ENCODE results near the gene NEGR1. TPM values are rescaled to one million over a fixed set of nuclear protein-coding genes. Genes with fewer than 3 reads are reported as not detected.

NEGR1 gene
- polyA plus RNA-seq, 12 donors: 16.5 to 31.1 (median 23.8) TPM; not detected in 1

DNA sequence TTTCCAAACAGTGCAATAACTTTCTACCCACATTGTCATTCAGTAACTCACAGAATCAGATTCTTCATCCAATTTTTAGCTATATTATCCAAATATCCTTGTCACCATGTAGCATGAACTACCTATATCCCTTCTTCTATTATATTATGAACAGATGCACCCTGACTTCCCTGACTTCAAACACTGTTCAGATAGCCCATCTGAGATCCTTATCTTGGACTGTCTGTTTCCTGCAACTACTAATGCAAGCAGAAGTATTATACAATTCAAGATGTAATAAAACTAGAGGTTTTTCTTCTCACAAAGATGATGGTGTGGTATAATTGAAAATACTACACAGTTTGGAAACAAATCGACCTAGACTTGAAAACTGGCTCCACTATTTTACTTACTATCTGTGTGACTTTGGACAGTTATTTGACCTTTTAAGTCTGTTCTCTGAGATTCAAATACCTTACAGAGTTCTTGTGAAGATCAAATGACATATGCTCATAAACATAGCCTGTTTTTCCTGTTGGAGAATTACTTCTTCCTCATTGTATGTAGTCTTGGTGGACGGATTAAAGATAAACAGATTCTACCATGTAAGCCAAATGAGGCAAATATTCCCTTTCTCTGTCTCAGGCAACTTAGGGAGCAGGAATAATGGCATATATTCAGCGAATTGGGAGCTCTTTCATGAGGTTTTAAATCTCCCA, 793.6 kb downstream of the NEGR1 start:
- no peak for DNase-seq

DNA sequence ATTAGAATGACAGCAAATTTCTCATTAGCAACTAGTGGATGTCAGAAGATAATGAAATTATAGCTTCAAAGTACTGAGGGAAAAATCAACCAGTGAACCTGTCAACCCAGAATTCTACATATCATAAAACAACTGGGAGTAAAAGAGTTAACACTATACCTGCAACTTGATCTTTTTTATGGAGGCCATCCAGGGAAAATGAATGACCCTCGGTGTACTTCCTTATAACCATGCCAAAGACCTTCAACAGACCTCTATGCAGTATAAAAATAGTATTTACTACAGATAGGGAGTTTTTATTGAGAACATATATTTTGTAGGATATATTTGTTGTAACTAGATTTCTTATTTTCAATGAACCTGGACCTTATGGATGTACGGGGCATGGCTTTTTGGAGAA, 809.0 kb downstream of the NEGR1 start:
- no peak for DNase-seq

DNA sequence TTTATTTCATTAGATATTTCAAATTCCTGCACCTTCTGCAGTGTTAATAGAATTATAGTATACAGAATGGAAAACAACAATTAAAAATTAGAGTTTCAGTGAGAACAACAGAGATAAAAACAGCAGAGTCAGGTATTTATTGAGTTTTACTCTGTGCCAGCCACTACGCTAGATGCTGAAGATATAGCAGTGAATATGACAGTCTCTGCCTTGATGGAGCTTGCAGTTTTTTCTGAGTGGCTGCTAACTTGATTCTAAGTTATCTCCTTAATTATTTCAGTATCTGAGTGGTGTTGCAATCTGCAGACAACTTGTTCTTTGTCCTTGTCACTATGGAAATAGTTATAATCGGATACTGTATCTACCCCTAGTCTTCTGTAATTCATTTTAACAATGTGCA, 817.2 kb downstream of the NEGR1 start:
- DNase-seq: no peak

DNA sequence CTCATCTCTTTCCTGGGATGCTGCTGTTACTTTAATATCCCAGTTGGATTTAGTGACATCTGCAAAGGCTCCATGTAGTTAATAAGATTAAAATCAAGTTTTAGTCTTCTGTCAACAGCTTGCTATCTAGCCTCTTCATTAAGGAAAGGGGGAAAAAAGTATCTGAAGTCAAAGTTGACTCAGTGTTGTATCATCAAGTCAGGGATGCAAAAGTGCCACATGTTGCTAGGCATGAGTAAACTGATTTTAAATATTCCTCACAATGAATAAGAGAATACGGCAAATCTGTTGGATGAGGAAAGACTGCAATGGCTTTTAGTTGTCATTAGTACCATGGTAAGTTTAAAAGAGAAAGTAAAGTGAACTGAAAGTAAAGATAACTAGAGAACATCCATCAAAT, 818.3 kb downstream of the NEGR1 start:
- DNase-seq: no peak

DNA sequence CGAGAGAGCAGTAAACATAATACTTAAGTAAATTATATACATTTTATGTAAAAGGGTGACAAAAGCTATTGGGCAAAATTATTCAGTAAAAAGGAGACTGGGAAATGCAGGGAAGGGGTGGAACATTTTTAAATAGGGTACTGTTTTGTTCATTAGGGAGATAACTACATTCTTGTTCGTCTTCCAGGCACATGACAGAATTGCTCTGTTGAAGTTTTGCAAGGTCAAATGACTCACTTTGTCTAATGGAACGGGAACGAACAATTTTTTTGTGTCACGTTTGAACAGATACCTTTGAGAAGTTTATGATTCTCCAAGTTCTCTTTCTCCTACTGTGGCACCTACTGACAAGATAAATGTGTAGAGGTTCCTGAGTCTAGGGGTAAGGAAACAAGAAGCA, 819.2 kb downstream of the NEGR1 start:
- DNase-seq: no peak

DNA sequence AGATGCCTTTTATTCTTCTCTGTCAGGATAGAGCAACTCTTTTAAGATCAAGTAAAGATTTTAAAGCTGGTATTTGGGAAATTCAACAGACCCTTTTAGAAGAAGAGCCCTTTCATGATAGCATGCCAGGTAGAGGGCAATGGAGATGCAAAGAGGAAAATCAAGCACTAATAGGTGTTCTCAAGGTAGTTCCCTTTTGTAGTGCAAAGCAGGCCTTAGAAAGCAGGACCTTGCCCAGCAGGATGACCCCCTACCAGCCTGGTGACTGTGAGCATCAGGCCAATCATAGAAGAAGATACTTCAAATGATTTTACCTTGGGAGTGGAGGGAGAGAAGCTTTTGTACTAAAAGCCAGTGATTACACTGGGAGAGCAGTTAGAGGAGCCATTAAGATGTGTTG, 820.1 kb downstream of the NEGR1 start:
- DNase-seq: no peak

DNA sequence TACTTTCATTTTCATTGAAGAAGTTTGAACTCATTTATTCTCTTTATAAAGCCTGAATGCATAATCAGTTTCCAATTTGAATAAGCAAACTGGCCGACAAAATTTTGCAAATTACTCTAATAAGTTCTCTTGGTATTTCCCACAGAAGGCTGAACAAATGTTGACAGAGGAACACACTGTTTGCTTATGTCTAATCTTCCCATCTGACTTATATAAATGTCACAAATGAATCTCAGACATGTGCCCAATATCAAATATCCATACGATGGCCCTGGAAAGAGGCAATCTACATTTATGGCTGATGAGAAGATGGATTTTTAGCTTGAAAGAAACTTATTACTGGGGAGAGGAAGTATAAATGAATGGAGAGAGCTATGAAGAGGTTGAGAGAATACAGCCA, 820.9 kb downstream of the NEGR1 start:
- no peak for DNase-seq

DNA sequence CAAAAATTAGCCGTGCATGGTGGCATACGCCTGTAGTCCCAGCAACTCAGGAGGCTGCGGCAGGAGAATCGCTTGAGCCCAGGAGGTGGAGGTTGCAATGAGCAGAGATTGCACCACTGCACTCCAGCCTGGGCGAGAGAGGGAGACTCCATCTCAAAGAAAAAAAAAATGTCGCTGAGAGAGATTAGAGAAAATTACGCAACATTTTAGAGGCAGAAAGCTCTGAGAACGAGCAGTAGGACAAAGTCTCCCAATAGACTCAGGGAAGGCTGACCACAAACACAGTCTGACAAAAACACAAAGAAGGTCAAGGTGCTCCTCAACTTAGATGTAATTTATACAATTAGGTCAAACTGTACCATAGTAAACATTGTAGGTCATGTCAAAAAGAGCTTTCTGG, 833.9 kb downstream of the NEGR1 start:
- no peak for DNase-seq

DNA sequence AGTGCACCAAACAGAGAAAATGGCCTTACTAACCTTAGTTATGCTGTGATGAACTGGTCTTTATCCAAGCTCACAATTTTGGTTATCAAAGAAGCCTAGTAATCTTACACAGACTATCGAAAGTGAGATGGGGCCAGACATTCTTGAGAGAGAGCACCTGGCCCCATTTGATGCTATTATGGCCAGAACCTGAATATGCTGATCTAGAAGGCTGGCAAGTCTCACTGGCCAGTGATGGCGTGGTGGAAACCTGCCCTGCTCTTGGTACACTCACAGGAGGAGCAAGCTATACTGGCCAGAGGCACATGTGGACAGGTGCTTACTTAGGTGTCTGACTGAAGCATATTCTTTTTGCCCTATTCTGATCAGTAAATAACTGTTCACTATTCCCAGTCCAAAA, 843.7 kb downstream of the NEGR1 start:
- DNase-seq: no peak

DNA sequence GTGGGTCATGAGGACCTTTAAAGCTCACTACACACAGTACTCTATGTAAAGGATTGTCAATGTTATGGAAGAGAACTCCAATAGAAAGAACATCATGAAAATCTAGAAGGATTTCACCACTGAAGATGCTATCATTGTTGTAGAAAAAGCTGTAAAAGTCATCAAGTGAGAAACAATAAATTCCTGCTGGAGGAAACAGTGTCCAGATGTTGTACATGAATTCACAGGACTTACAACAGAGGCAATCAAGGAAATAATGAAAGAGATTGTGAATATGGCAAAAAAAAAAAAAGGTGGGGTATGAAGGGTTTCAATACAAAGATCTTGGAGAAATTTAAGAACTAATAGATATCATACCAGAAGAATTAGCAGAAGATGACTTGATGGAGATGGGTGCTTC, 846.4 kb downstream of the NEGR1 start:
- no peak for DNase-seq

DNA sequence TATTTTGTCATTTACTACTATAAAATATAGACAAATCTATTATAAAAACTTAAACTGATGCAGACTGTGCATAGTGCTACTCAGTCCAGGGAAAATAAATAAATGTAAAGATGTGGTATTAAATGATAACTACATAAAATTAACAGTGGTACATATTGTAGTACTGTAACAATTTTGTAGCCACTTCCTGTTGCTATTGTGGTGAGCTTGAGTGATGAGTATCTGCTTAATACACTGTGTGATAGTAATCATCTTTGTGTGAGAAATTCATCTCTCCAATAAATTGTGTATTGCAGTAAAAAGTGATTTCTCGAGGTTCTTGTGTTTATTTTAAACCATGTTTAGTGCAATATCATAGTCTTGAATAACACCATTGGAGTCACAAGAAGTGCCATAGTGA, 848.1 kb downstream of the NEGR1 start:
- DNase-seq: no peak

DNA sequence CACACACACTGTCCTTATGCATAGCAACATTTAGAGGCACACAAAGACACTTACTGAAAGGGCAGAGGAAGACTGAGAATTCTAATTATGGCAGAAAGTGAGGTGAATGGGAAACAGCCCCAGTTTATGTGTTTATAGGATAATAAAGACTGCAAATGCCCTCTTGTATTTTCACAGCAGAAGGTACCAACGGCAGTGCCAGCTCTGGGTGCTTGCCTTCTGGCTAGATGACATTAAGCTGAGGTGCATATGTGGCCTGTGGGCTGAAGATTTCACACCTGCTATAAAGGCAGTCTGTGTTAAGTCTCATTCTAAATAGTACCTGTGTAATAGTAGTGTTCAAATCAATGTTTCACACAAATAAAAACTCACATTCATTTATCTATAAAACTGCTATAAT, 854.3 kb downstream of the NEGR1 start:
- DNase-seq: no peak

DNA sequence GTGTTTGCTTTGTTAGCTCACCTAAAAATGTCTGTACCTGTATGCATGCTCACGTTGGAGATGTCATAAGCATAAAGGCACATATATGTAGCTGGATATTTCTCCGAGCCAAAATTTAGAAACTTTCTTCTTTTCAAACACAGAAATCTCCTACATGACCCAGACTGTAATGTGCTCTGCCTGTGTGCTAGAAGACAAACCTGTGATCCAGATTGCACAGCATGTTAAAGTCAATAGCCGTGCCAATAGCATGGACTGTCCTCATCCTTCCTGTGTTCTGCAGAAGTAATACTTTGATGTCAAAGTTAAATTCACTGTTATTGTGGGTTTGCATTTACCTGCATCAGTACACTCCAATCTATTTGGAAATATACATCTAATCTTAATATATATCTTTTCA, 855.3 kb downstream of the NEGR1 start:
- no peak for DNase-seq

DNA sequence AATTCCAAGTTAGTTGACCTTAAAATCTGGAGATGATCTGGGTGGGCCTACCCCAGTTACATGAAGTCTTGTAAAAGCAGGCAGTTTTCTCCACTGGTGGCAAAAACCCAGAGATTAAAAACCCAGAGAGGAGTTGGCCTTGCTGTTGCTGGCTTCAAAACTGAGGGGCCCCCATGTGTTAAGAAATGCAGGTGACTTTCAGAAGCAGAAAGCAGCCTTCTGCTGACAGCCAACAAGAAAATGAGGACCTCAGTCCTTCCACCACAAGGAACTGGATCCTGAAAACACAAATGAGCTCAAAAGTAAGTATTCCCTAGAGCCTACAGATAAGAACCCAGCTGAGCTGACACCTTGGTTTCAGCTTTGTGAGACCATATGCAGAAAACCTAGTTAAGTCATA, 857.8 kb downstream of the NEGR1 start:
- DNase-seq: no peak

DNA sequence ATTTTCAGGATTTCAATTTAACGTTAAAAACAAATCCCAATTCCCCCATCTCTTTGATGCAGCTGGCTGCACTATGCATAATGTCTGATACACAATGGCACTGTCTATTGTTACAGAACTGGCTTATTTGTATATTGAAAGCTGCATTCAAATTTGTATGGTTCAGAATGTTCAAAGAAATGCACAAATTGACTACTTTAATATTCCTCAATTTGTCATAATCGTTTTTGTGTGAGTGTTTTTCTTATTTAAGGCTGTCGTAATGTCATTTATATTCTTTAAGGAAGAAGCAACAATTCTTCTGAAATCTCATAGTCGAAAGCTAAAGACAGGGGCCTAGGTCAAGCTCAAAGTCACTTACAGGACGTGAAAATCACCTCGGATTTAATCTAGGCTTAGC, 860.1 kb downstream of the NEGR1 start:
- no peak for DNase-seq

DNA sequence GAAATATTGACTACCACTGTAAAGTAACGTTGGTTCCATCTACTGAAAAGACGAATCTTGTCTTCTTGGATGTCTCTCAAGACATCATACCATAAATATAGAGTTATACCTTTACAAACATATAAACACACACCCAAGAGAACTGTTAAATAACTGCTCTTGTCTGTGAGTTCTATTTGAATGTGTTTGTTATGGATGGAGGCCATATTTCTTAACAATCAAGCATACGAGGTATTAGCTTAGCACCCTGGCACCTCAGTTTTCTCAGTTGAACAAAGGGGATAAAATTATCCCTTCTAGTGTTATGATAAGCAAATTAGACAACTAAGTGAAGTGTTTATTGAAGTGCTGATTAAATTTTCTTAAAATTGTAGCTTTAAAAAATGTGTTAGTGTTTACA, 864.9 kb downstream of the NEGR1 start:
- no peak for DNase-seq

DNA sequence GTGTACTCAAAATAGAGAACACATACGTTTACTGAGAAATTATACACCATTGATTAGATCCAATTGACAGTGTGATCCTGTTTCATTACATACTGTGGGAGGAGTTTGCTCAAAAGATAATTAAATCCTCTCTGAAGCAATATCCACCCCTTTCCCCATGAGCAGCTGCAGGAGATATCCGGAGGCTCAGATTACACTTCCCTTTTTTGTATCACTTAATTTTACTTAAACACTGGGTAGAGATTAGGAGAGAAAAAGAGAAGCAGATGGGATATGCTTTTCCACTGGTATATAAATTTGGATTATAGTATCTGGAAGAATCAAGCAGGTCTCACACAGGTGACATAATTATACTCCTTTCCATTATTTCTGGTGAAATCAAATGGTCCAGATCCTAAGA, 868.2 kb downstream of the NEGR1 start:
- peak; percentile 7 for DNase-seq

DNA sequence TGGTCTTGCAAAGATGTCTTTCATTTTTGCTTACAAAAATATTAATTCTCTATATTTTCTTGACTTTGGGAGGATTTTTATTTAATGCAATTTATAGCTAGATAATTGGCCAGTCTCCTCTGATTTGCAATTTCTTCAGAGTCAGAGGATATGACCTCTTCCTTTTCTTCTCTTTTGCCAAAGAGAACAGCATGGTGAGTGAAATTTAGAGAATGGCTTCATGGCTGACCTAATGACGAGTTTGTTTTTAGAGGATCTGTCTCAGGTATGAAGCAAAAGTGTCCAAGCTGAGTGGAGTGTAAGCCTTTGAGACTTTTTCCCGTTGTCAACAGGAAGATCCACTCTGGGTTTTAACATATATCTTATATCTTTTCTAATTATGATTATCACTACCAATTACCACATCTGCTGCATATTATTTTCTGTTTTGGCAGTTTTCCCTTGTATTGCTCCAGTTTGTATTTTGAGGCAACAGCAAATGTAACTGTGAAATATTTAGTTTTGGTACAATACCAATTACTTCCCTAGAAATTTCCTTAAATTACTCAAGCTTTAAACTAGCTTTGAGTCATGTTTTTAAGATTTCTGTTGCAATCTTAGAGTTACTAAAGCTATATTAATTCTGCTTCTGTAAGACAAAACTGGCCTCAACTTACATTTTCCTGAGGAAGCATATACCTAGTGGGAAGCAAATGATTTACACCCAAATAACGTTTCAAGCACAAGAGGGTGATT, 868.7 kb downstream of the NEGR1 start:
- DNase-seq: peak; percentile 4

DNA sequence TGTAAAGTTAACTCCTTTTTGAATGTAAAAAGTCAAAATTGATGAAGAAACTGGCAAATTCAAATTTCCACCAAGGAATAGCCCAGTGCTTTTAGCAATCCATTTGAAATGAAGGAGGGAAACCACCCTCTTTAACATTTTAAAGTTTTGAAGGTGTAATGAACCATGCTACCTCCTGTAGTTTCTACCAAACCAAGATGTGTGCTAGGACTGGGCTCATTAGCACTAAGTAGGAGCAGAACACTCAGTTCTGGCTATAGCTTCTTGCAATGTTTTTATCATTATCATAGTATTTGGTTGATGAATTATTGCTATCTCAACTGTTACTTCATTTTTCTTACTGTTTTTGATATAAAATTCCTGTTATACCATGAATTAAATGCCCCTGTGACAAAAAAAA, 882.3 kb downstream of the NEGR1 start:
- DNase-seq: no peak

DNA sequence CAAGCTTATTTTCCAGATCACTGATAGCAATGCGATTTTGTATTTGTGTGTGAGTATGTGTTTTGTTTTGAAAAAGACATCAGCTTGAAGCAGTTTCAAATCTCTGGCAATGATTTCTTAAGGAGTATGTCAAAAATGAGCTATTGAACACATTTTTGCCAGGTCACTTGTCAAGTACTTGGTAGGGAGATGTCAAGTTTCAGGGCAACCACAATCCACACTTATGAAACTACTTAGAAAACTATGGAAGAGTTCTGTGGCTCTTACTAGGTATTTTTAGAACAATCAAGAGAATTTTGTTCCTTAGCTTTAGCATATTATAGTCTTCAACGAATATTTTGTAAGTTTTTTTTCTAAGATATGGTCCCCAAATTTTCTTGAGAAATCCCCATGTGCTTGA, 882.7 kb downstream of the NEGR1 start:
- no peak for DNase-seq

DNA sequence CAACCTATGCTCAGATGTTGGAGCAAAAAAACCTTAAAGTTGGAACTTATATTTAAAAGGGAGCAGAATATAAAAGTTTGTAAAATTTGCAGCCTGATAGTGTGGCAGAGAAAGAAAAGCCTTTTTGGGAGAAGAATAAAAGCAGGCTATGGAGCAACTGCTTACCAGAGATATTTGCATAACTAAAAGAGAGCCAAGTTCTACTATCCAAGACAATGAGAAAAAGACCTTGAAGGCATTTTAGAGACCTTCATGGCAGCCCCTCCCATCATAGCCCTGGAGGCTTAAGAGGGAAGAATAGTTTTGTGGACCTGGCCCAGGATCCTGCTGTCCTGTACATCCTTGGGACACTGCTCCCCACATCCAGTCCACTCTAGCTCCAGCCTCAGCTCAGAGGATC, 889.0 kb downstream of the NEGR1 start:
- DNase-seq: no peak

DNA sequence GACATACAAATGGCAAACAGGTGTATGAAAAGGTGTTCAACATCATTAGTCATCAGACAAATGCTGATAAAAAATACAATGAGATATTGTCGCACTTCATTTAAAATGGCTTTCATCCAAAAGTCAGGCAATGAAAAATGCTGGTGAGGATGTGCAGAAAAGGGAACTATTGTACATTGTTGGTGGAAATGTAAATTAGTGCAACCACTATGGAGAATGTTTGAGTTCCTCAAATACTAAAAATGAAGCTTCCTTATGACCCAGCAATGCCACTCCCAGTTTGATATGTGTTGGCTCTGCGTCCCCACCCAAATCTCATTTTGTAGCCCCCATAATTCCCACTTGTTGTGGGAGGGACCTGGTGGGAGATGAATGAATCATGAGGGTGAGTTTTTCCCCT, 891.8 kb downstream of the NEGR1 start:
- no peak for DNase-seq

DNA sequence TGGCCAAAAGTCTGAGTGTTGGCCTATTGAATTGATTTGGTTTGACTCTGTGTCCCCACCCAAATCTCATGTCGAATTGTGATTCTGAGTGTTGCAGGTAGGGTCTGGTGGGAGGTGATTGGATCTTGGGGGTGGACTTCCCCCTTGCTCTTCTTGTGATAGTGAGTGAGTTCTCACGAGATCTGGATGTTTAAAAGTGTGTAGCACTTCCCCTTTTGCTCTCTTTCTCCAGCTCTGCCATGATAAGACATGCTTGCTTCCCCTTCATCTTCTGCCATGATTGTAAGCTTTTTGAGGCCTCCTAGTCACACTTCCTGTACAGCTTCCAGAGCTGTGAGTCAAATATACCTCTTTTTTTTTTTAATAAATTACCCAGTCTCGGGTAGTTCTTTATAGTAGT, 904.5 kb downstream of the NEGR1 start:
- no peak for DNase-seq

DNA sequence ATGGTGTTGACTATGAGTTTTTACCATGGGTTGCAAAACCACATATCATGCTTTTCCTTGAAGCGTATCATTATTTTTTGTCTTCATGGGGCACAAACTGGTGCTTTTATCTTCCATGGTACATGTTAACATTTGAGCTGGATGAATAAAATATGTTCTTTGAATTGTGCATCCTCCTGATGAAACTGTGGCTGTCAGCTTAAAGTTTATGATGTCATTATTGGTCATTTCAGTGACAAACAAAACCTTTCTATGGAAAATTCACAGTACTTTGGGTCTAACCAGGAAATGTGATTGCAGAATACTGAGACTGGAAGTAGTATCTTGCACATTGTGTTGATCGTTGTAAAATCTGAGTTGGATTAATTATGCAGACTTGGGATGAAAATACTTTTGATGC, 909.8 kb downstream of the NEGR1 start:
- DNase-seq: no peak
